Testis (tissue), 2 donors: Measurements from ENCODE around the gene CACUL1.

Experiments used
- POLR2A ChIP-seq: fragments of 450-650 bp; IDR thresholded peaks from one replicate; pipeline ENCODE4 v1.6.1; 2017; ENCODE audit warnings: antibody characterized with exemption, mild to moderate bottlenecking, moderate library complexity
- TF ChIP-seq, protein P1 (sequence below), 3 experiments: fragments of 450-650 bp in 2 of 3; fragments of 200-600 bp in 1 of 3; sonication (generic) in 1 of 3; IDR thresholded peaks; one replicate each; pipeline ENCODE4 v1.5.1; 2016 to 2019; ENCODE audit warnings: antibody characterized with exemption in 3 of 3, mild to moderate bottlenecking in 2 of 3, moderate library complexity in 1 of 3

DNA sequence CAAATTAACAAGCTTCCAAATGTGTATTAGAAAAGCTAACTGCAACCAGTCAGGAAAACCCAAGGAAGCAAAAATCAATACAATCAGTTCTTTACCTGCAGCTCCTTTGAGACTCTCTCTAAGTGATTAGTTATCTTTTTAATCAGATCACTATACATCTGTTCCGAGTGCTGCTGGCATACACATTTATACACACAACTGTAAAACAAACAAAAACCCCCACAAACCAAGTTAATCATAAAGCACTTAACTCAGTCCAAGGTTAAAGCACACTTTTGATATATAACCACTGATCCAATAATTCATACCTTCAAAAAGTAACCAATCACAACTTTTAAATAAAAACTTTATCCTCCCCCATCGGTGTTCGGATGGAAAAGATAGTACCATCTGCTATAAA lies 25.6 kb downstream of the CACUL1 start:
- TF ChIP-seq, protein P1, sequence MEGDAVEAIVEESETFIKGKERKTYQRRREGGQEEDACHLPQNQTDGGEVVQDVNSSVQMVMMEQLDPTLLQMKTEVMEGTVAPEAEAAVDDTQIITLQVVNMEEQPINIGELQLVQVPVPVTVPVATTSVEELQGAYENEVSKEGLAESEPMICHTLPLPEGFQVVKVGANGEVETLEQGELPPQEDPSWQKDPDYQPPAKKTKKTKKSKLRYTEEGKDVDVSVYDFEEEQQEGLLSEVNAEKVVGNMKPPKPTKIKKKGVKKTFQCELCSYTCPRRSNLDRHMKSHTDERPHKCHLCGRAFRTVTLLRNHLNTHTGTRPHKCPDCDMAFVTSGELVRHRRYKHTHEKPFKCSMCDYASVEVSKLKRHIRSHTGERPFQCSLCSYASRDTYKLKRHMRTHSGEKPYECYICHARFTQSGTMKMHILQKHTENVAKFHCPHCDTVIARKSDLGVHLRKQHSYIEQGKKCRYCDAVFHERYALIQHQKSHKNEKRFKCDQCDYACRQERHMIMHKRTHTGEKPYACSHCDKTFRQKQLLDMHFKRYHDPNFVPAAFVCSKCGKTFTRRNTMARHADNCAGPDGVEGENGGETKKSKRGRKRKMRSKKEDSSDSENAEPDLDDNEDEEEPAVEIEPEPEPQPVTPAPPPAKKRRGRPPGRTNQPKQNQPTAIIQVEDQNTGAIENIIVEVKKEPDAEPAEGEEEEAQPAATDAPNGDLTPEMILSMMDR (IDR thresholded peaks at IDR 0.05), result no peak
- TF ChIP-seq POLR2A, result no peak
